HG02798 (cell line): ENCODE data around the gene BAK1.
A peak's percentile ranks its signal among the peaks of the same experiment; 100 is the strongest.

Experiments used
- ATAC-seq: cut with Tn5 transposase; IDR thresholded peaks from one replicate; pipeline ENCODE4 v1.9.1; 2021; ENCODE audit warnings: mild to moderate bottlenecking; ENCODE audit not compliant: unreplicated experiment, poor library complexity

The BAK1 gene

GRCh38 chr6:33579828-33580714 lies at the start of gene BAK1:
TSS of gene BAK1 (minus strand) at chr6:33580276. CDS start at chr6:33577604, 2,672 bp downstream.
- ATAC-seq: peak; percentile 93

GRCh38 chr6:33628401-33628964 lies 48.4 kb upstream of the BAK1 start:
- ATAC-seq: no peak

GRCh38 chr6:33627876-33628275 lies 47.8 kb upstream of the BAK1 start:
- no peak for ATAC-seq

- no peak for ATAC-seq
These were observed 44.8 kb upstream of the BAK1 start for GRCh38 chr6:33624856-33625255.

GRCh38 chr6:33623895-33624381 lies 43.9 kb upstream of the BAK1 start:
- ATAC-seq: no peak

GRCh38 chr6:33622456-33623431 lies 42.7 kb upstream of the BAK1 start:
- no peak for ATAC-seq

- peak; percentile 16 for ATAC-seq
These were observed 41.8 kb upstream of the BAK1 start for GRCh38 chr6:33621711-33622388.

- ATAC-seq: peak; percentile 75
These were observed 41.0 kb upstream of the BAK1 start, which contains the start of gene ITPR3 for GRCh38 chr6:33620856-33621710. TSS of gene ITPR3 (plus strand) at chr6:33621322. CDS start at chr6:33621603, 281 bp downstream.

- ATAC-seq: no peak
These were observed 40.2 kb upstream of the BAK1 start for GRCh38 chr6:33620158-33620855.

- no peak for ATAC-seq
These were observed 39.2 kb upstream of the BAK1 start for GRCh38 chr6:33619166-33619840.

- no peak for ATAC-seq
These were observed 36.8 kb upstream of the BAK1 start for GRCh38 chr6:33616913-33617312.

GRCh38 chr6:33616113-33616512 lies 36.0 kb upstream of the BAK1 start:
- no peak for ATAC-seq

- no peak for ATAC-seq
These were observed 33.7 kb upstream of the BAK1 start for GRCh38 chr6:33613795-33614168.

- ATAC-seq: no peak
These were observed 33.2 kb upstream of the BAK1 start for GRCh38 chr6:33613146-33613794.

- ATAC-seq: no peak
These were observed 31.0 kb upstream of the BAK1 start for GRCh38 chr6:33610779-33611732.

- no peak for ATAC-seq
These were observed 30.0 kb upstream of the BAK1 start for GRCh38 chr6:33610067-33610466.
